ENCODE data around the gene EIF4EBP3.

- TF ChIP-seq CTCF (IDR thresholded peaks at IDR 0.05 in 8 of 11, conservative IDR thresholded peaks at IDR 0.05 in 3 of 11) = no peak
- TF ChIP-seq POLR2A (IDR thresholded peaks at IDR 0.05) = no peak
Measured at GRCh38 chr5:140571105-140571504, 23.6 kb downstream of the EIF4EBP3 start.

All from spleen (tissue), 7 donors.